HuH-7 (cell line): ENCODE measurements around the gene PDE3B.
"Not testable (repeated sequence)": the region's sequence is repeated elsewhere in the genome, so short reads cannot be mapped to it uniquely, and the experiment has no call there.

Source experiments
- DNase-seq: peaks from one replicate; pipeline ENCODE4 v3.0.0; 2011; ENCODE audit warnings: low spot score

The PDE3B gene

GRCh38 chr11:14677146-14677545 lies 33.5 kb downstream of the PDE3B start:
- DNase-seq: no peak

GRCh38 chr11:14678350-14678749 lies 34.7 kb downstream of the PDE3B start:
- DNase-seq: no peak

GRCh38 chr11:14679662-14680061 lies 36.1 kb downstream of the PDE3B start:
- DNase-seq: no peak

GRCh38 chr11:14684234-14684915 lies 40.8 kb downstream of the PDE3B start:
- not testable (repeated sequence) for DNase-seq

- DNase-seq: no peak
These were observed 43.9 kb downstream of the PDE3B start for GRCh38 chr11:14687456-14687855.

GRCh38 chr11:14687943-14688627 lies 44.5 kb downstream of the PDE3B start:
- no peak for DNase-seq

GRCh38 chr11:14695656-14696055 lies 52.1 kb downstream of the PDE3B start:
- not testable (repeated sequence) for DNase-seq

- DNase-seq: no peak
These were observed 55.2 kb downstream of the PDE3B start for GRCh38 chr11:14698771-14699170.

- DNase-seq: no peak
These were observed 57.0 kb downstream of the PDE3B start for GRCh38 chr11:14700593-14700992.

GRCh38 chr11:14702760-14703159 lies 59.2 kb downstream of the PDE3B start:
- no peak for DNase-seq

- no peak for DNase-seq
These were observed 60.1 kb downstream of the PDE3B start for GRCh38 chr11:14703731-14704130.

- no peak for DNase-seq
These were observed 61.5 kb downstream of the PDE3B start for GRCh38 chr11:14705067-14705466.

GRCh38 chr11:14713496-14714244 lies 70.1 kb downstream of the PDE3B start:
- DNase-seq: no peak

GRCh38 chr11:14715669-14716068 lies 72.1 kb downstream of the PDE3B start:
- not testable (repeated sequence) for DNase-seq

GRCh38 chr11:14722496-14722895 lies 78.9 kb downstream of the PDE3B start:
- no peak for DNase-seq

- no peak for DNase-seq
These were observed 81.5 kb downstream of the PDE3B start for GRCh38 chr11:14725150-14725549.

- no peak for DNase-seq
These were observed 83.6 kb downstream of the PDE3B start for GRCh38 chr11:14727215-14727614.

- no peak for DNase-seq
These were observed 84.1 kb downstream of the PDE3B start for GRCh38 chr11:14727746-14728145.

GRCh38 chr11:14740539-14740938 lies 96.9 kb downstream of the PDE3B start:
- not testable (repeated sequence) for DNase-seq

- no peak for DNase-seq
These were observed 97.6 kb downstream of the PDE3B start for GRCh38 chr11:14741195-14741594.

- no peak for DNase-seq
These were observed 99.4 kb downstream of the PDE3B start for GRCh38 chr11:14742849-14743559.

- DNase-seq: not testable (repeated sequence)
These were observed 100.1 kb downstream of the PDE3B start for GRCh38 chr11:14743667-14744066.
